H1 (cell line): Measurements from ENCODE around the gene TTF1. TPM values are rescaled to one million over a fixed set of nuclear protein-coding genes. Genes with fewer than 3 reads are reported as not detected.

Experiments
- CTCF ChIA-PET: fragments of 300-600 bp; sonication (Branson Sonifier 250); formaldehyde crosslinking; loops from one replicate; lab custom pipeline; 2021; ENCODE audit not compliant: partially characterized antibody; lab: Charles Lee
- POLR2A ChIA-PET: fragments of 300-600 bp; sonication (Branson Sonifier 250); formaldehyde crosslinking; loops from one replicate; lab custom pipeline; 2021; ENCODE audit warnings: inconsistent platforms; ENCODE audit not compliant: partially characterized antibody; lab: Charles Lee
- DNase-seq, 2 experiments: peaks; one replicate each; pipeline versions ENCODE4 v3.0.0 to v3.0.0-alpha.2; 2010 to 2022; ENCODE audit warnings: low spot score in 2 of 2, low read depth in 1 of 2, mixed read lengths in 1 of 2
- FAIRE-seq: peaks from 2 replicates; lab custom pipeline; 2011; peaks lifted over from hg19 to GRCh38; lab: Jason Lieb, UNC
- H2AFZ ChIP-seq: 2 replicates; pipeline ENCODE4 v1.8.1; 2012; ENCODE audit warnings: low read length, inconsistent platforms
- H2AK5ac ChIP-seq: 2 replicates; pipeline ENCODE4 v1.6.1; 2013; ENCODE audit warnings: low read depth, low read length
- H2BK120ac ChIP-seq: replicated peaks from 2 replicates; pipeline ENCODE3; 2013; ENCODE audit warnings: low read depth, low read length, inconsistent platforms
- H2BK12ac ChIP-seq: 2 replicates; pipeline ENCODE4 v1.6.1; 2013; ENCODE audit warnings: low read depth, low read length
- H2BK15ac ChIP-seq: 2 replicates; pipeline ENCODE4 v1.6.1; 2013; ENCODE audit warnings: low read length
- H2BK20ac ChIP-seq: 2 replicates; pipeline ENCODE4 v1.6.1; 2013; ENCODE audit warnings: low read length
- H2BK5ac ChIP-seq: 2 replicates; pipeline ENCODE4 v1.6.1; 2013; ENCODE audit warnings: low read depth, low read length
- H3K14ac ChIP-seq: 2 replicates; pipeline ENCODE4 v1.6.1; 2013; ENCODE audit warnings: inconsistent platforms; ENCODE audit not compliant: insufficient read length
- H3K18ac ChIP-seq: 2 replicates; pipeline ENCODE4 v1.6.1; 2013; ENCODE audit warnings: low read length; ENCODE audit errors: extremely low read depth
- H3K23ac ChIP-seq: 2 replicates; pipeline ENCODE4 v1.6.1; 2013; ENCODE audit warnings: inconsistent platforms; ENCODE audit not compliant: insufficient read length
- H3K23me2 ChIP-seq: 2 replicates; pipeline ENCODE4 v1.6.1; 2013; ENCODE audit warnings: low read depth, low read length
- H3K27ac ChIP-seq: 2 replicates; pipeline ENCODE4 v1.6.1; 2011; ENCODE audit warnings: low read depth, low read length, inconsistent platforms
- H3K27me3 ChIP-seq, 4 experiments: replicated peaks in 1 of 4; 1 replicate in 1 of 4; 2 replicates in 3 of 4; pipeline versions ENCODE4 v1.6.1 to v1.8.1; 2011 to 2013; ENCODE audit warnings: low read length in 3 of 4, mild to moderate bottlenecking in 3 of 4, inconsistent platforms in 2 of 4, mixed read lengths in 2 of 4, moderate library complexity in 1 of 4; ENCODE audit not compliant: control insufficient read depth in 3 of 4, insufficient read depth in 3 of 4; ENCODE audit errors: extremely low read depth in 1 of 4
- H3K36me3 ChIP-seq, 4 experiments: 2 replicates each; pipeline versions ENCODE4 v1.6.1 to v1.8.1; 2011 to 2013; ENCODE audit warnings: mild to moderate bottlenecking in 4 of 4, low read length in 3 of 4, moderate library complexity in 2 of 4, control low read depth in 1 of 4, inconsistent platforms in 1 of 4; ENCODE audit not compliant: insufficient read depth in 4 of 4, control insufficient read depth in 2 of 4
- H3K4ac ChIP-seq: replicated peaks from 2 replicates; pipeline ENCODE3; 2013; ENCODE audit warnings: low read length, low read depth, mixed read lengths, inconsistent platforms; ENCODE audit not compliant: insufficient read length
- H3K4me1 ChIP-seq, 4 experiments: replicated peaks in 1 of 4; 1 replicate in 1 of 4; 2 replicates in 3 of 4; pipeline versions ENCODE4 v1.6.1 to v1.8.1; 2011 to 2013; ENCODE audit warnings: low read length in 3 of 4, inconsistent platforms in 2 of 4, mixed read lengths in 1 of 4; ENCODE audit not compliant: insufficient read depth in 4 of 4, control insufficient read depth in 3 of 4
- H3K4me2 ChIP-seq, 2 experiments: 2 replicates each; pipeline versions ENCODE4 v1.6.1 to v1.8.1; 2011 to 2013; ENCODE audit warnings: low read depth in 2 of 2, low read length in 2 of 2, control low read depth in 1 of 2, inconsistent platforms in 1 of 2, mild to moderate bottlenecking in 1 of 2; ENCODE audit not compliant: insufficient read depth in 1 of 2
- H3K4me3 ChIP-seq, 4 experiments: fragments of 200-600, 300-600 bp in 1 of 4; sonication (generic), shearing (Covaris generic), sonication (Bioruptor Twin) in 1 of 4; 2 replicates each; pipeline versions ENCODE4 v1.5.1 to v1.8.1; 2011 to 2016; ENCODE audit warnings: low read length in 4 of 4, low read depth in 3 of 4, control low read depth in 2 of 4, inconsistent platforms in 2 of 4, mild to moderate bottlenecking in 2 of 4, mixed read lengths in 1 of 4, moderate library complexity in 1 of 4; ENCODE audit not compliant: insufficient read depth in 2 of 4; ENCODE audit errors: extremely low read depth in 1 of 4
- H3K56ac ChIP-seq: replicated peaks from 2 replicates; pipeline ENCODE3; 2013; ENCODE audit warnings: low read depth, mild to moderate bottlenecking, mixed read lengths, low read length, inconsistent platforms; ENCODE audit not compliant: insufficient read length
- H3K79me1 ChIP-seq: 2 replicates; pipeline ENCODE4 v1.6.1; 2013; ENCODE audit warnings: low read depth, low read length, control low read depth
- H3K79me2 ChIP-seq, 2 experiments: 2 replicates each; pipeline versions ENCODE4 v1.6.1 to v1.8.1; 2012 to 2013; ENCODE audit warnings: low read length in 2 of 2, mild to moderate bottlenecking in 2 of 2, inconsistent platforms in 1 of 2; ENCODE audit not compliant: insufficient read depth in 2 of 2, control insufficient read depth in 1 of 2
- H3K9ac ChIP-seq, 4 experiments: replicated peaks in 1 of 4; 1 replicate in 1 of 4; 2 replicates in 3 of 4; pipeline versions ENCODE4 v1.6.1 to v1.8.1; 2011 to 2013; ENCODE audit warnings: low read depth in 3 of 4, low read length in 3 of 4, control low read depth in 2 of 4, mild to moderate bottlenecking in 2 of 4, moderate library complexity in 2 of 4, inconsistent platforms in 1 of 4; ENCODE audit errors: extremely low read depth in 1 of 4
- H3K9me3 ChIP-seq, 2 experiments: 2 replicates each; pipeline versions ENCODE4 v1.6.1 to v1.8.1; 2012 to 2013; ENCODE audit warnings: mild to moderate bottlenecking in 2 of 2, moderate library complexity in 2 of 2, control low read depth in 1 of 2, inconsistent platforms in 1 of 2, low read depth in 1 of 2, low read length in 1 of 2, mixed read lengths in 1 of 2; ENCODE audit not compliant: insufficient read depth in 2 of 2
- H4K20me1 ChIP-seq, 2 experiments: replicated peaks in 1 of 2; 2 replicates each; pipeline versions ENCODE3 to v1.8.1; 2011 to 2013; ENCODE audit warnings: inconsistent platforms in 2 of 2, low read length in 2 of 2, mild to moderate bottlenecking in 1 of 2; ENCODE audit not compliant: insufficient read depth in 2 of 2, control insufficient read depth in 1 of 2
- H4K5ac ChIP-seq: 2 replicates; pipeline ENCODE4 v1.6.1; 2013; ENCODE audit warnings: low read length, low read depth, mixed read lengths, inconsistent platforms; ENCODE audit not compliant: insufficient read length
- H4K8ac ChIP-seq: 2 replicates; pipeline ENCODE4 v1.8.0; 2013; ENCODE audit warnings: mild to moderate bottlenecking, moderate library complexity, low read length, inconsistent platforms; ENCODE audit not compliant: insufficient read depth; ENCODE audit errors: extremely low read depth
- H4K91ac ChIP-seq: replicated peaks from 2 replicates; pipeline ENCODE3; 2013; ENCODE audit warnings: low read length, mixed read lengths, inconsistent platforms; ENCODE audit not compliant: insufficient read length
- BRCA1 ChIP-seq: IDR thresholded peaks from 2 replicates; pipeline ENCODE4 v1.6.1; 2012; ENCODE audit warnings: low read depth, low read length, improper control_type of control experiment
- EZH2 ChIP-seq: fragments of 200-600 bp; sonication (generic); IDR thresholded peaks from 2 replicates; pipeline ENCODE4 v1.7.1; 2012; ENCODE audit warnings: low read depth, mild to moderate bottlenecking, moderate library complexity, low read length, inconsistent platforms; ENCODE audit not compliant: severe bottlenecking
- HDAC2 ChIP-seq, 2 experiments: fragments of 300-600 bp in 1 of 2; sonication (generic) in 1 of 2; IDR thresholded peaks; 2 replicates each; pipeline ENCODE4 v1.6.1; 2011 to 2012; ENCODE audit warnings: low read depth in 2 of 2, low read length in 2 of 2, mild to moderate bottlenecking in 2 of 2, moderate library complexity in 2 of 2, borderline replicate concordance in 1 of 2, inconsistent platforms in 1 of 2
- KDM5A ChIP-seq: fragments of 200-600 bp; IDR thresholded peaks from 2 replicates; pipeline ENCODE4 v1.7.1; 2012; ENCODE audit warnings: mild to moderate bottlenecking, low read length, inconsistent platforms, mixed read lengths
- RNF2 ChIP-seq: fragments of 200-900, 300-1000 bp; sonication (generic); IDR thresholded peaks from 2 replicates; pipeline ENCODE4 v1.7.1; 2016; ENCODE audit warnings: borderline replicate concordance, low read depth, mild to moderate bottlenecking, antibody characterized with exemption, low read length; ENCODE audit not compliant: poor library complexity, severe bottlenecking; ENCODE audit errors: missing control alignments
- SIRT6 ChIP-seq: IDR thresholded peaks from one replicate; pipeline ENCODE4 v1.7.1; 2012; ENCODE audit warnings: low read length, inconsistent platforms
- TAF1 ChIP-seq: IDR thresholded peaks from 2 replicates; pipeline ENCODE4 v1.6.1; 2011; ENCODE audit warnings: mild to moderate bottlenecking, low read depth, low read length
- TBP ChIP-seq: IDR thresholded peaks from 2 replicates; pipeline ENCODE4 v1.6.1; 2011; ENCODE audit warnings: low read depth, low read length, improper control_type of control experiment
- TCF12 ChIP-seq: IDR thresholded peaks from 2 replicates; pipeline ENCODE4 v1.6.1; 2011; ENCODE audit warnings: low read depth, mild to moderate bottlenecking, low read length
- WGBS, 2 experiments: shearing (Covaris generic) in 1 of 2; methylation state at CpG; one replicate each; pipeline versions ENCODE4 v1.1.6 to v1.1.7; 2013 to 2015; ENCODE audit warnings: low lambda C conversion rate in 2 of 2, mixed read lengths in 2 of 2, inconsistent platforms in 1 of 2, low coverage in 1 of 2, missing lambda C conversion rate in 1 of 2; ENCODE audit not compliant: insufficient replicate concordance in 2 of 2, insufficient coverage in 1 of 2, insufficient read length in 1 of 2; ENCODE audit errors: extremely low coverage in 1 of 2, missing lambda C conversion rate in 1 of 2; 5-methylcytosine and 5-hydroxymethylcytosine counted together
- polyA plus RNA-seq, 7 experiments: library from polyadenylated mRNA; depleted of rRNA in 3 of 7; stranded (reverse) in 5 of 7; unstranded in 2 of 7; fragments of >200 nt in 5 of 7; fragments of 200-250 nt in 2 of 7; gene quantifications; 1 replicate in 5 of 7; 2 replicates in 1 of 7; 4 replicates in 1 of 7; pipeline versions ENCODE4 v1.2.1 to v1.2.3, GENCODE V29; 2011 to 2013; ENCODE audit warnings: missing spikeins in 2 of 7, mixed read lengths in 2 of 7
- total RNA-seq: library from RNA; stranded (reverse); fragmentation: NEBNext Ultra II Directional; extraction: Animal tissue kit (Norgen Biotek cat#: 25700); gene quantifications from 2 replicates; pipeline ENCODE4 v1.2.1, GENCODE V29; 2021

Gene TTF1
- total and polyA plus RNA-seq, 2 of the 8 experiments (the other 6 are each of a cell fraction or from before 2014, with no cell fraction given) = 7.8 to 22.2 TPM

DNA sequence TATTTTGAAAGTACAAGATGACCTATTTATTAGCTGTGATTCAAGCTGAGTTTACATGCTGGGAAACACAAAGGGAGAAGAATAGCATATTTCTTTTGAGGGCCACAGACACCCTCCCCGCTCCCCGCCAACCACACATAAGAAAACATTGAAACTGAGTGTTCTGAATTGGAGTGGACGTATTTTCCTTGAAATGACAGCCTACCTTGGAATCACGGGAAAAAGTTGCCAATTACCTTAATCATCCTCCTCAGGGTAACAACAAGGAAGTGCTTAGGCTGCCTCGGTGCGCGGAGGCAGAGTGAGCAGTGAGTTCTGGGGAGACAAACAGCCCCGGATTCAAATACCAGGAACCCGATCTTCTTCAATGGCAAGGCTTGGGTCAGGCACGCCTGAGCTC is 34.8 kb upstream of the TTF1 start:
- no peak overlapping the region for H3K23ac ChIP-seq
- no peak overlapping the region for H3K14ac ChIP-seq
- H2BK20ac ChIP-seq = no peak overlapping the region
- H3K4ac ChIP-seq = no peak overlapping the region
- FAIRE-seq (no peak), DNase-seq (no peak)
- no peak overlapping the region for H2AK5ac ChIP-seq
- H4K20me1 ChIP-seq = no peaks in the 10 kb centered on the region
- H4K91ac ChIP-seq = no peak overlapping the region
- no peak overlapping the region for H3K4me2 ChIP-seq
- no peaks in the 10 kb centered on the region for H3K79me2 ChIP-seq
- no peak overlapping the region for H2BK12ac ChIP-seq
- H3K4me3 ChIP-seq = no peak overlapping the region
- H3K23me2 ChIP-seq = no peaks in the 10 kb centered on the region
- H3K36me3 ChIP-seq = no peaks in the 10 kb centered on the region
- POLR2A ChIA-PET = interaction anchor here (0.8 kb wide), 1 partner anchor 9 kb away, joined by 3 read pairs; no protein-coding TSS in a partner anchor
- H2BK15ac ChIP-seq = no peak overlapping the region
- H2AFZ ChIP-seq = no peak overlapping the region; the same call in 1 of the 2 replicates
- CTCF ChIA-PET = interaction anchor here (0.6 to 2.8 kb wide), 5 partner anchors 13 to 107 kb away, joined by 3 to 8 read pairs (median 4); no protein-coding TSS in a partner anchor
- 73% methylated on average over 10 of the region's 10 CpGs; no CpG with 5 or more reads in 1 of the 2 experiments for WGBS, 2 experiments
- no peak overlapping the region for H4K8ac ChIP-seq
- no peaks in the 10 kb centered on the region for H3K79me1 ChIP-seq
- no peak overlapping the region for H2BK5ac ChIP-seq
- no peaks in the 10 kb centered on the region for H3K9me3 ChIP-seq
- H3K56ac ChIP-seq = no peak overlapping the region
- no peak overlapping the region for H2BK120ac ChIP-seq
- no peak overlapping the region for H3K18ac ChIP-seq
- no peaks in the 10 kb centered on the region for H3K27me3 ChIP-seq
- H3K4me1 ChIP-seq = peaks cover 4 to 9% (median 5%) of the 10 kb centered on the region in 4 experiments; a peak in 5 of 7 replicates
- H4K5ac ChIP-seq = no peak overlapping the region
- no peak overlapping the region for H3K9ac ChIP-seq
- no peak overlapping the region for H3K27ac ChIP-seq
- TF ChIP-seq TBP (no peak), KDM5A (no peak), SIRT6 (no peak), TAF1 (no peak), TCF12 (no peak), BRCA1 (no peak), EZH2 (no peak), RNF2 (no peak), HDAC2 (IDR thresholded peaks at IDR 0.05; ENCODE audit: borderline replicate concordance in 1 of 2, low read depth in 2 of 2, low read length in 2 of 2) (no peak)
